IMR-90 (cell line): ENCODE data around the gene UBA1. TPM values are rescaled to one million over a fixed set of nuclear protein-coding genes. Genes with fewer than 3 reads are reported as not detected.

Experiments used
- ATAC-seq: fragments of 200-7000 bp; cut with Tn5 transposase; 2 replicates; pipeline ENCODE4 v1.9.1; 2020; ENCODE audit warnings: low read depth, mild to moderate bottlenecking, moderate library complexity
- BruUV-seq: library from RNA; stranded (reverse); fragments of 400-500 nt; replicated peaks from 2 replicates; lab custom pipeline; 2021; lab: Mats Ljungman, UMichigan
- CTCF ChIA-PET: fragments of 300-600 bp; formaldehyde crosslinking; extraction: SDS; loops from one replicate; lab custom pipeline; 2021; ENCODE audit warnings: antibody characterized with exemption; lab: Yijun Ruan, JAX
- POLR2A ChIA-PET: fragments of 300-600 bp; sonication (Branson Sonifier 250); formaldehyde crosslinking; loops from one replicate; lab custom pipeline; 2022; ENCODE audit warnings: antibody characterized with exemption; ENCODE audit not compliant: unreplicated experiment; lab: Charles Lee
- DNase-seq: peaks from one replicate; pipeline ENCODE4 v3.0.0; 2013
- H2AFZ ChIP-seq: replicated peaks from 2 replicates; pipeline ENCODE3; 2013; ENCODE audit warnings: low read length, mild to moderate bottlenecking; ENCODE audit not compliant: poor library complexity
- H2AK5ac ChIP-seq: 2 replicates; pipeline ENCODE4 v1.6.1; 2013; ENCODE audit warnings: low read depth, low read length, inconsistent platforms
- H2AK9ac ChIP-seq: replicated peaks from 2 replicates; pipeline ENCODE3; 2013; ENCODE audit warnings: mild to moderate bottlenecking, low read depth, low read length, moderate library complexity; ENCODE audit not compliant: poor library complexity
- H2BK120ac ChIP-seq: 2 replicates; pipeline ENCODE4 v1.6.1; 2013; ENCODE audit warnings: low read depth, low read length, inconsistent platforms
- H2BK15ac ChIP-seq: 3 replicates; pipeline ENCODE4 v1.6.1; 2013; ENCODE audit warnings: low read depth, low read length, inconsistent platforms
- H2BK20ac ChIP-seq: 2 replicates; pipeline ENCODE4 v1.6.1; 2013; ENCODE audit warnings: low read depth, mild to moderate bottlenecking, inconsistent platforms, low read length, moderate library complexity
- H2BK5ac ChIP-seq: 2 replicates; pipeline ENCODE4 v1.6.1; 2013; ENCODE audit warnings: mild to moderate bottlenecking, low read depth, low read length, inconsistent platforms; ENCODE audit not compliant: poor library complexity, severe bottlenecking
- H3K14ac ChIP-seq: replicated peaks from 2 replicates; pipeline ENCODE4 v1.6.1; 2013; ENCODE audit warnings: low read depth, low read length, inconsistent platforms
- H3K18ac ChIP-seq: 2 replicates; pipeline ENCODE4 v1.6.1; 2013; ENCODE audit warnings: low read depth, low read length, control low read depth
- H3K23ac ChIP-seq: 2 replicates; pipeline ENCODE4 v1.6.1; 2013; ENCODE audit warnings: low read depth, low read length, inconsistent platforms
- H3K27ac ChIP-seq: 2 replicates; pipeline ENCODE4 v1.5.1; 2013; ENCODE audit warnings: mild to moderate bottlenecking, control low read depth, low read length; ENCODE audit not compliant: insufficient read depth
- H3K27me3 ChIP-seq: 2 replicates; pipeline ENCODE4 v1.6.1; 2013; ENCODE audit warnings: low read length; ENCODE audit not compliant: control insufficient read depth, insufficient read depth
- H3K36me3 ChIP-seq: 2 replicates; pipeline ENCODE4 v1.6.1; 2013; ENCODE audit warnings: low read length, mixed read lengths; ENCODE audit not compliant: control insufficient read depth, insufficient read depth
- H3K4ac ChIP-seq: 2 replicates; pipeline ENCODE4 v1.6.1; 2013; ENCODE audit warnings: low read depth, low read length, inconsistent platforms
- H3K4me1 ChIP-seq: 2 replicates; pipeline ENCODE4 v1.6.1; 2013; ENCODE audit warnings: low read length, mixed read lengths; ENCODE audit not compliant: control insufficient read depth, insufficient read depth
- H3K4me2 ChIP-seq: 2 replicates; pipeline ENCODE4 v1.6.1; 2013; ENCODE audit warnings: low read depth, mild to moderate bottlenecking, control low read depth, low read length, moderate library complexity
- H3K4me3 ChIP-seq: 2 replicates; pipeline ENCODE4 v1.5.1; 2013; ENCODE audit warnings: low read depth, mild to moderate bottlenecking, control low read depth, low read length, moderate library complexity; ENCODE audit not compliant: insufficient read depth
- H3K56ac ChIP-seq: 2 replicates; pipeline ENCODE4 v1.6.1; 2013; ENCODE audit warnings: low read length, inconsistent platforms; ENCODE audit not compliant: insufficient read depth; ENCODE audit errors: extremely low read depth
- H3K79me1 ChIP-seq, 2 experiments: 2 replicates each; pipeline ENCODE4 v1.6.1; 2013; ENCODE audit warnings: low read length in 2 of 2, inconsistent platforms in 1 of 2, low read depth in 1 of 2
- H3K9ac ChIP-seq: 2 replicates; pipeline ENCODE4 v1.6.1; 2013; ENCODE audit warnings: low read depth, low read length, control low read depth
- H3K9me1 ChIP-seq: 2 replicates; pipeline ENCODE4 v1.6.1; 2013; ENCODE audit warnings: low read length, inconsistent platforms; ENCODE audit not compliant: insufficient read depth
- H3K9me3 ChIP-seq: 2 replicates; pipeline ENCODE4 v1.6.1; 2013; ENCODE audit warnings: low read length; ENCODE audit not compliant: control insufficient read depth, insufficient read depth
- H4K20me1 ChIP-seq: 2 replicates; pipeline ENCODE4 v1.6.1; 2013; ENCODE audit warnings: low read length, inconsistent platforms; ENCODE audit not compliant: insufficient read depth
- H4K5ac ChIP-seq: 2 replicates; pipeline ENCODE4 v1.6.1; 2013; ENCODE audit warnings: mild to moderate bottlenecking, low read depth, low read length, control low read depth
- H4K8ac ChIP-seq, 2 experiments: 2 replicates each; pipeline ENCODE4 v1.6.1; 2013; ENCODE audit warnings: low read depth in 2 of 2, low read length in 2 of 2, control low read depth in 1 of 2, inconsistent platforms in 1 of 2
- H4K91ac ChIP-seq: 2 replicates; pipeline ENCODE4 v1.6.1; 2013; ENCODE audit warnings: low read depth, low read length, inconsistent platforms; ENCODE audit not compliant: insufficient read depth
- BHLHE40 ChIP-seq: fragments of 150-350 bp; IDR thresholded peaks from 2 replicates; pipeline ENCODE4 v1.6.1; 2016; ENCODE audit warnings: mild to moderate bottlenecking, low read depth, low read length
- CEBPB ChIP-seq: IDR thresholded peaks from 2 replicates; pipeline ENCODE4 v1.6.1; 2012; ENCODE audit warnings: low read depth, low read length, improper control_type of control experiment
- CHD1 ChIP-seq: IDR thresholded peaks from 2 replicates; pipeline ENCODE4 v1.6.1; 2012; ENCODE audit warnings: low read depth, low read length, improper control_type of control experiment
- FOS ChIP-seq: fragments of 150-350 bp; IDR thresholded peaks from 2 replicates; pipeline ENCODE4 v1.6.1; 2016; ENCODE audit warnings: low read depth, low read length
- MAFK ChIP-seq: IDR thresholded peaks from 2 replicates; pipeline ENCODE4 v1.6.1; 2012; ENCODE audit warnings: low read depth, low read length, improper control_type of control experiment
- MAZ ChIP-seq: IDR thresholded peaks from 2 replicates; pipeline ENCODE4 v1.6.1; 2012; ENCODE audit warnings: low read depth, mild to moderate bottlenecking, low read length, improper control_type of control experiment, moderate library complexity, borderline replicate concordance
- MXI1 ChIP-seq: IDR thresholded peaks from 2 replicates; pipeline ENCODE4 v1.6.1; 2012; ENCODE audit warnings: low read depth, mild to moderate bottlenecking, low read length, moderate library complexity, borderline replicate concordance
- NFE2L2 ChIP-seq: fragments of 150-350 bp; IDR thresholded peaks from 2 replicates; pipeline ENCODE4 v1.6.1; 2016; ENCODE audit warnings: low read depth, mild to moderate bottlenecking, low read length
- POLR2A ChIP-seq: IDR thresholded peaks from 2 replicates; pipeline ENCODE4 v1.6.1; 2012; ENCODE audit warnings: mild to moderate bottlenecking, low read depth, low read length
- RAD21 ChIP-seq: IDR thresholded peaks from 2 replicates; pipeline ENCODE4 v1.6.1; 2012; ENCODE audit warnings: low read length, improper control_type of control experiment
- RCOR1 ChIP-seq: IDR thresholded peaks from 2 replicates; pipeline ENCODE4 v1.6.1; 2012; ENCODE audit warnings: mild to moderate bottlenecking, low read length, improper control_type of control experiment; ENCODE audit not compliant: insufficient replicate concordance
- RFX5 ChIP-seq: IDR thresholded peaks from 2 replicates; pipeline ENCODE4 v1.8.0; 2012; ENCODE audit warnings: low read depth, mild to moderate bottlenecking, low read length, moderate library complexity
- SMC3 ChIP-seq: fragments of 150-350 bp; IDR thresholded peaks from 2 replicates; pipeline ENCODE4 v1.6.1; 2016; ENCODE audit warnings: low read depth, mild to moderate bottlenecking, antibody characterized with exemption, low read length, moderate library complexity
- WGBS, 2 experiments: methylation state at CpG; one replicate each; pipeline versions ENCODE4 v1.1.5 to v1.1.7; 2013; ENCODE audit warnings: missing lambda C conversion rate in 2 of 2; ENCODE audit not compliant: insufficient read length in 1 of 2; ENCODE audit errors: extremely low coverage in 2 of 2; 5-methylcytosine and 5-hydroxymethylcytosine counted together
- dilution Hi-C: fragments of 300-500 bp; cut with HindIII; formaldehyde crosslinking; loops from one replicate; pipeline ENCODE4 v1.14.3; 2018; ENCODE audit warnings: low sequenced_read_pairs; ENCODE audit not compliant: unreplicated experiment
- in situ Hi-C: fragments of 300-500 bp; cut with MboI; formaldehyde crosslinking; loops from 3 replicates; pipeline ENCODE4 v1.14.3; 2019; ENCODE audit warnings: low sequenced_read_pairs, inconsistent platforms, mixed read lengths
- intact Hi-C: fragments of 100-400 bp; cut with micrococcal nuclease; formaldehyde crosslinking; loops from 2 replicates; pipeline ENCODE4 v1.10.0; 2022
- polyA plus RNA-seq, 3 experiments: library from polyadenylated mRNA; depleted of rRNA; stranded (reverse); fragments of >200 nt; gene quantifications; 2 replicates each; pipeline ENCODE4 v1.2.3, GENCODE V29; 2012; ENCODE audit warnings: low replicate concordance in 1 of 3
- total RNA-seq: library from RNA; depleted of rRNA; stranded (reverse); fragments of >200 nt; gene quantifications from 2 replicates; pipeline ENCODE4 v1.2.3, GENCODE V29; 2012
- TF ChIP-seq, protein P1 (sequence below): conservative IDR thresholded peaks from 2 replicates; pipeline ENCODE4 v1.5.1; 2012; ENCODE audit warnings: mild to moderate bottlenecking, low read depth, low read length, improper control_type of control experiment

Gene UBA1
- total and polyA plus RNA-seq, 2 of the 4 experiments (the other 2 are of a cell fraction) = 299 to 343 TPM

DNA sequence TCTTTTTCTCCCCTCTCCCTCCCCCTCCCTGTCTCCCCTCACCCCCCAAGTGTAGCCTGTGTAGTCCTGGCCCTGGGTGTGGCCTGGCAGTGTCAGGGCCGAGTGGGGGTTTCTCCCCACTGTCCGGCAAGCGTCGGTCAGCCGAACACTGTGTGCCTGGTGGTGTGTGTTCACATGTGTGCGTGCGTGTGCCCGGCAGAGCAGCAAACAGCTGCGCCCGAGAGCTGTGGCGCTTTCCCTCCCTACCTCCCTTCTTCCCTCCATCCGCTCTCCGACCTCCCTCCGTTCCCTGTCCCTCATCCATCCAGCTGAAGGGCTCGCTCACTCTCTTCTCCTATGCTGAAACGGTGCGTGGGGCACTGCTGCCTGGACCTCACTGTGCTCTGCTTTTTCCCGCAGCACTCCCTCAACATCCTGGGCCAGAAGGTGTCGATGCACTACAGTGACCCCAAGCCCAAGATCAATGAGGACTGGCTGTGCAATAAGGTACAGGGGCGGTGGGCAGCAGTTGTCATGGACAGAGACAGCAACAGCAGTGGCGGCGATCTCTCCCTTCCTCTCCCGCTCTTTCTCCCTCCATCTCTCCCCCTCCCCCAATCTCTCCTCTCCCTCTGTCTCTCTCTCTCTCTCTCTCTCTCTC is 17.4 kb upstream of the UBA1 start:
- Histone ChIP-seq H4K5ac (no peak overlapping the region), H3K23ac (no peak overlapping the region), H3K4me1 (no peaks in the 10 kb centered on the region), H3K14ac (no peak overlapping the region), H3K79me1 (0 out of 4 replicates have a peak, but pooled peaks cover 0 to 3% of the 10 kb centered on the region in 2 experiments), H4K8ac (no peak overlapping the region), H3K4ac (no peak overlapping the region), H3K27ac (no peak overlapping the region), H2AFZ (no peak overlapping the region), H4K91ac (no peak overlapping the region), H3K36me3 (peaks cover 51% of the 10 kb centered on the region), H4K20me1 (no peaks in the 10 kb centered on the region), H2AK5ac (no peak overlapping the region), H3K9ac (no peak overlapping the region), H3K4me3 (no peak overlapping the region), H2BK120ac (no peak overlapping the region), H3K4me2 (no peak overlapping the region), H3K9me3 (no peaks in the 10 kb centered on the region), H3K56ac (no peak overlapping the region), H2BK15ac (no peak overlapping the region), H3K18ac (no peak overlapping the region), H3K27me3 (peaks cover 22% of the 10 kb centered on the region; the same call in 1 of the 2 replicates), H2BK20ac (no peak overlapping the region), H3K9me1 (no peaks in the 10 kb centered on the region), H2BK5ac (no peak overlapping the region), H2AK9ac (no peak overlapping the region)
- TF ChIP-seq SMC3 = no peak
- no peak for TF ChIP-seq BHLHE40
- TF ChIP-seq CHD1 = no peak
- TF ChIP-seq MXI1 = no peak
- TF ChIP-seq, protein P1, sequence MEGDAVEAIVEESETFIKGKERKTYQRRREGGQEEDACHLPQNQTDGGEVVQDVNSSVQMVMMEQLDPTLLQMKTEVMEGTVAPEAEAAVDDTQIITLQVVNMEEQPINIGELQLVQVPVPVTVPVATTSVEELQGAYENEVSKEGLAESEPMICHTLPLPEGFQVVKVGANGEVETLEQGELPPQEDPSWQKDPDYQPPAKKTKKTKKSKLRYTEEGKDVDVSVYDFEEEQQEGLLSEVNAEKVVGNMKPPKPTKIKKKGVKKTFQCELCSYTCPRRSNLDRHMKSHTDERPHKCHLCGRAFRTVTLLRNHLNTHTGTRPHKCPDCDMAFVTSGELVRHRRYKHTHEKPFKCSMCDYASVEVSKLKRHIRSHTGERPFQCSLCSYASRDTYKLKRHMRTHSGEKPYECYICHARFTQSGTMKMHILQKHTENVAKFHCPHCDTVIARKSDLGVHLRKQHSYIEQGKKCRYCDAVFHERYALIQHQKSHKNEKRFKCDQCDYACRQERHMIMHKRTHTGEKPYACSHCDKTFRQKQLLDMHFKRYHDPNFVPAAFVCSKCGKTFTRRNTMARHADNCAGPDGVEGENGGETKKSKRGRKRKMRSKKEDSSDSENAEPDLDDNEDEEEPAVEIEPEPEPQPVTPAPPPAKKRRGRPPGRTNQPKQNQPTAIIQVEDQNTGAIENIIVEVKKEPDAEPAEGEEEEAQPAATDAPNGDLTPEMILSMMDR = no peak
- no peak for TF ChIP-seq CEBPB
- TF ChIP-seq RFX5 = no peak
- TF ChIP-seq MAFK = no peak
- TF ChIP-seq NFE2L2 = no peak
- TF ChIP-seq POLR2A = no peak
- no peak for TF ChIP-seq RCOR1
- TF ChIP-seq RAD21 = no peak
- no peak for TF ChIP-seq FOS
- TF ChIP-seq MAZ = no peak
- intact Hi-C loops (no loop called here), dilution Hi-C loops (no loop called here), in situ Hi-C loops (no loop called here)
- ChIA-PET POLR2A (no interaction called here), CTCF (no interaction called here)
- WGBS, 2 experiments = 84% methylated on average over 5 of the region's 23 CpGs; no CpG with 5 or more reads in 1 of the 2 experiments
- BruUV-seq = no TSS peak
- ATAC-seq = no peak
- no peak for DNase-seq
